GM12801 (cell line): ENCODE data around the gene FTSJ3.

Source experiments
- TF ChIP-seq, protein P1 (sequence below): IDR thresholded peaks from one replicate; pipeline ENCODE4 v1.5.1; 2011; ENCODE audit warnings: control low read depth; ENCODE audit not compliant: insufficient read length; ENCODE audit errors: extremely low read depth

The FTSJ3 gene

DNA sequence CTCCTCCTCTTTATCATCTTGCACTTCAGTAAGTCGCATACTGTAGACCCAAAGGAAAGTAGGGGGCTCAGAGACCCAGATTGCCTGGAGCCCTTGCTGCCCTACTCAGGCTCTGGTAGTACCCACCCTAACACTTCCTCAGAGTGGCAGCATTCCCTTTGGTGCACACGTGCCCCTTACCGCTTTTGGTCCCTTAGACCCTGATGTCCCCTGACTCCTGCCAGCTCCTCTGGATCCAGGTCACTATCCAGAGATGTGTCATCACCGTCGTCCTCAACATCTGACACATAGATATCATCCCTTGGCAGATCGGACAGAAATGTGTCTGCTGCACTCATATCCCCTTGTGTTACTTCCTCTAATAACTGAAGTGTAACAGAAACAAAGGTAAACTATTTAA is 5.7 kb downstream of the FTSJ3 start:
- TF ChIP-seq, protein P1, sequence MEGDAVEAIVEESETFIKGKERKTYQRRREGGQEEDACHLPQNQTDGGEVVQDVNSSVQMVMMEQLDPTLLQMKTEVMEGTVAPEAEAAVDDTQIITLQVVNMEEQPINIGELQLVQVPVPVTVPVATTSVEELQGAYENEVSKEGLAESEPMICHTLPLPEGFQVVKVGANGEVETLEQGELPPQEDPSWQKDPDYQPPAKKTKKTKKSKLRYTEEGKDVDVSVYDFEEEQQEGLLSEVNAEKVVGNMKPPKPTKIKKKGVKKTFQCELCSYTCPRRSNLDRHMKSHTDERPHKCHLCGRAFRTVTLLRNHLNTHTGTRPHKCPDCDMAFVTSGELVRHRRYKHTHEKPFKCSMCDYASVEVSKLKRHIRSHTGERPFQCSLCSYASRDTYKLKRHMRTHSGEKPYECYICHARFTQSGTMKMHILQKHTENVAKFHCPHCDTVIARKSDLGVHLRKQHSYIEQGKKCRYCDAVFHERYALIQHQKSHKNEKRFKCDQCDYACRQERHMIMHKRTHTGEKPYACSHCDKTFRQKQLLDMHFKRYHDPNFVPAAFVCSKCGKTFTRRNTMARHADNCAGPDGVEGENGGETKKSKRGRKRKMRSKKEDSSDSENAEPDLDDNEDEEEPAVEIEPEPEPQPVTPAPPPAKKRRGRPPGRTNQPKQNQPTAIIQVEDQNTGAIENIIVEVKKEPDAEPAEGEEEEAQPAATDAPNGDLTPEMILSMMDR = no peak

DNA sequence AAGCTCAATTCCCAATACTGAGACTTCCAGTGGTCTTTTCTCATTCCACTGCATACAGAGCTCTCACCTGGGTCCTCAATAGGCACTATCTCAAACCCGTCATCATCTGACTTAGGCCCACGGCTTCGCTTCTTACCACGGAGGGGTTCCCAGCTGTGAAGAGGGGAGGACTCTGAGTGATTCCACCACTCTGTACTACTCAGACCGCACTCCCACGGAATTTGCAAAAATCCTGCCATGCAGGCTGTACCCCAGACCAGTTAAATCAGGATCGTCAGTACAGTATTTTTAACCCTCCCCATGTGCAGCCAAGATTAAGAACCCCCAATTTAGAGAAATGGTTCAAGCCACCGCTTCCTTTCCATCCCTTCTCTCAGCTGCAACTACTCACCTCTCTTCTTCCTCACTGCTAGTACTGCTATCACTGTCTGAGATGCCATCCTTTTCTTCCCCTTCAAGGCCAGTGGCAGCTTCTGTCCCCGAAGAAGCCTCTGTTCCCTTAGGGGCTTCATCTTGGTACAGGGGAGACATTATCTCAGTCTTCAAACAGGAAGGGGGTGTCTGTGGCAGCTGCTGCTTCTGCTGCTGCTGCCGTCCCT is 6.4 kb downstream of the FTSJ3 start:
- TF ChIP-seq, protein P1 = no peak

DNA sequence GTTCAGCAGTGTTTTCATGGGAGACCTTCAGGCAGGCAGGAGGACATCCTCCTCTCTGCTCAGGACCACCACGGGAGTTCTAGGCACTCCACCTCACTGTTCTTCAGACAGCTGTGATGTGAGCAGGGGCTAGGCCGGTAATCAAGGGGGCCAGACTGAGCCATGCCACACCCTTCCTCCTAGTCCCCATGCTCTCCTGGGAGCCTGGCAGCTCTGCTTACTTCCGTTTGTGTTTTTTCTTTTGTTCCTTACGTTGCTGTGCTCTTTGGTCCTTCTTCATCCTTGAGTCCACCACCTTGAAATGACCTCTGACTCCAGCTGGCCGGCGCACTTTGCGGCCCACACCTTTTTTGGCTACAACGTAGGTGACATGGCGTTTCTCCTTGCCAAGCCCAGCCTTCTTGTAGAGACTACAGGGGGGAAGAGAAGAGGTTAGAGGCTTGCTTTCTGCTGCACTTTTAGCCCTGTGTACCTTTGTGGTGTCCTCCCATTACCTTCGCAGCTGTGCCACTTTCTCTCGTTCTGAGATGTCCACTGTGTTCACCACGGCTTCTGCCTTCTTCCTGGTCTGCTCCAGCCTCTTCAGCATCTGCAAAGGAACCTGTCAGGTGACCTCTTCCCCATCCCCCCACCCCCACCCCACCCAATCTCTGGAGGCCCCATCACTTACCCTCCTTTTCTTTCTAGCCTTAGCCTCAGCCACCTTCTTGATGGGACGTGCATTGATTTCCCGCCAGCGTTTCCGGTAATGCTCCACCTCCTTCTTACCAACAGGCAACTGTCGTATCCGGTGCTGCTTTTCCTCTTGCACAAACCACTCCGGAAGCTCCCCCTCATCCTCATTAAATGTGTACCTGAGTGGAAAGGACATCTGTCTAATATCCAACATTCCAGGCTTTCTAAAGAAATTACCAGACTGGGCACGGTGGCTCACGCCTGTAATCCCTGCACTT is 7.6 kb downstream of the FTSJ3 start:
- TF ChIP-seq, protein P1 = no peak

DNA sequence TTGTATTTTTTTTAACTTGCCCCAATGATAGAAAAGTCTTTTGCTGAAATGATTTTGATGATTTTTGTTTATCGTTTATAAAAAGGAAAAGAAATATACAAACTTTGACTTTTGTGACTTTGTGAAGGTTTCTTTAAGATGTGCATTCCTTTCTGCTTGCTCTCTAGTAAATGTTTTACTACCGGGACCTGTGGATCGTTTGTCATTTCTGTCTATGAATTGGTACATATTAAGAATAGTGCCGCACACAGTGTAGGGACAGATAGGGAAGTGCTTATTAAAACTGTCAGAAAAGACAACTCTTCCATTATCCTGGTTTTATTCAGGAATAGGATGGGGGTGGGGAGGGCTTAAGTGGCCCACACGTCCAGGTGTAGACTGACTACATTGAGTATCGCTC is 8.3 kb downstream of the FTSJ3 start:
- TF ChIP-seq, protein P1 = no peak

DNA sequence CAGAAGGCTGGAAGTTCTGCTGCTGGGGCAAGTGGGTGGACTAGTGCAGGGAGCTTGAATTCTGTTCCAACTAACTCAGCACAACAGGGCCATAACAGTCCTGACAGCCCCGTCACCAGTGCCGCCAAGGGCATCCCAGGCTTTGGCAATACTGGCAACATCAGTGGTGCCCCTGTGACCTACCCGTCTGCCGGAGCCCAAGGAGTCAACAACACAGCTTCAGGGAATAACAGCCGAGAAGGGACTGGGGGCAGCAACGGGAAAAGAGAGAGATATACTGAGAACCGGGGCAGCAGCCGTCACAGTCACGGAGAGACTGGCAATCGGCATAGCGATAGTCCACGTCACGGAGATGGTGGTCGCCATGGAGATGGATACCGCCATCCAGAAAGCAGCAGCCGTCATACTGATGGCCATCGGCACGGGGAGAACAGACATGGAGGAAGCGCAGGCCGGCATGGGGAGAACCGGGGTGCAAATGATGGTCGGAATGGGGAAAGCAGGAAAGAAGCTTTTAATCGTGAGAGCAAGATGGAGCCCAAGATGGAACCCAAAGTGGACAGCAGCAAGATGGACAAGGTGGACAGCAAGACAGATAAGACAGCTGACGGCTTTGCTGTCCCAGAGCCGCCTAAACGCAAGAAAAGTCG is 9.6 kb downstream of the FTSJ3 start:
- TF ChIP-seq, protein P1 = no peak

DNA sequence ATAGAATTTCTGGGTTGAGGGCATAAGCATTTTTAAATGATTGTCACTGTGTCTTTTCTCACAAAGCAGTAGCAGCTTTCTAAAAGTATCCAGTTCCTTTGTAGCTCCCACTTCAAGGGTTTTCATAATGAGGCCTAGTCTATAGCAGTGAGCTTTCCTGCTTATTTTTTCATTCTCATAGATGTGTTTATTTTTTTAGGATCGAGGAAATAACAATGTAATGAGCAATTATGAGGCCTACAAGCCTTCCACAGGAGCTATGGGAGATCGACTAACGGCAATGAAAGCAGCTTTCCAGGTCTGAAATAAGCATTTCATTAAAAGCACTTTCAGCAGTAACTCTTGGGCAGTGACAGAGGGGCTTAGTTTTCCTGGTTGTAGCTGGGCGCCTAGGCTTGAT is 10.8 kb downstream of the FTSJ3 start:
- TF ChIP-seq, protein P1 = no peak

DNA sequence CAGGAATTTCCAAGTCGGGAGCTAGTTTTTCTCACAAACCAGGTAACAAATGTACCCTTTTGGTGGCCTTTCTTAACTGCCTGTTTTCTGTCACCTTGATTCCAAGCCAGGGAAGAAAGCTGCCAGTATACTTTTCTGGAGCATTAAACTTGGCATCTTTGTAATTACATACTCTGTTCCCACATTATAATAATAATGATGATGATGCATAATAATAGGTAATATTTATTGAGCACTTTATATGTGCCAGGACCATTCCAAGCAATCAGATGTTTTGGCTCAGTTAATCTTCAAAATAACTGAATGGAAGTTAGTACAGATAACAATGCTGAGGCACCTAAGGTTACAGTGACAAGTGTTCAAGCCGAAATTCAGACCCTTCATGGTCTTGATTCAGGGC is 11.3 kb downstream of the FTSJ3 start:
- TF ChIP-seq, protein P1 = no peak
